HEK293 (cell line): ENCODE results near the gene STAM2.
A peak's percentile ranks its signal among the peaks of the same experiment; 100 is the strongest.

Experiments
- CTCF ChIA-PET: fragments of 350-600 bp; formaldehyde crosslinking; extraction: SDS; loops from one replicate; lab custom pipeline; 2021; ENCODE audit warnings: antibody characterized with exemption; lab: Yijun Ruan, JAX
- POLR2A ChIA-PET: fragments of 300-600 bp; formaldehyde crosslinking; extraction: SDS; loops from one replicate; lab custom pipeline; 2020; ENCODE audit warnings: antibody characterized with exemption, inconsistent platforms; lab: Yijun Ruan, JAX
- H3K27ac ChIP-seq: fragments of 200-500 bp; sonication (Bioruptor generic); 2 replicates; pipeline ENCODE4 v1.5.1; 2014; ENCODE audit warnings: low read depth, low read length, control low read depth, inconsistent platforms; ENCODE audit errors: extremely low read depth
- H3K36me3 ChIP-seq, 2 experiments: fragments of 200-500 bp in 1 of 2; sonication (Bioruptor generic) in 1 of 2; 1 replicate in 1 of 2; 2 replicates in 1 of 2; pipeline ENCODE4 v1.5.1; 2014 to 2017; ENCODE audit warnings: inconsistent platforms in 2 of 2, low read length in 2 of 2; ENCODE audit not compliant: control insufficient read depth in 2 of 2, insufficient read depth in 1 of 2
- H3K4me1 ChIP-seq: fragments of 200-500 bp; sonication (Bioruptor generic); 2 replicates; pipeline ENCODE4 v1.5.1; 2014; ENCODE audit warnings: mild to moderate bottlenecking, low read length, inconsistent platforms; ENCODE audit not compliant: control insufficient read depth, insufficient read depth
- H3K4me3 ChIP-seq: 2 replicates; pipeline ENCODE4 v1.5.1; 2011; ENCODE audit warnings: low read depth, mild to moderate bottlenecking, control low read depth, low read length, moderate library complexity
- H3K9me3 ChIP-seq: fragments of 200-500 bp; sonication (Bioruptor generic); 2 replicates; pipeline ENCODE4 v1.5.1; 2014; ENCODE audit warnings: low read depth, low read length, inconsistent platforms; ENCODE audit not compliant: control insufficient read depth, insufficient read depth
- HOXD13 ChIP-seq: sonication (generic); formaldehyde crosslinking; IDR thresholded peaks from 2 replicates; pipeline ENCODE4 v1.8.0; 2022; ENCODE audit warnings: missing genetic modification reagents, borderline replicate concordance
- OSR2 ChIP-seq: fragments of 450-650 bp; formaldehyde crosslinking; IDR thresholded peaks from 2 replicates; pipeline ENCODE4 v1.5.1; 2016; ENCODE audit warnings: missing biosample characterization, missing genetic modification characterization
- REPIN1 ChIP-seq: fragments of 450-650 bp; formaldehyde crosslinking; IDR thresholded peaks from 2 replicates; pipeline ENCODE4 v1.5.1; 2017; ENCODE audit warnings: missing biosample characterization, missing genetic modification characterization, low read depth
- YY1 ChIP-seq: fragments of 450-650 bp; formaldehyde crosslinking; IDR thresholded peaks from 2 replicates; pipeline ENCODE4 v1.5.1; 2018; ENCODE audit warnings: missing biosample characterization, missing genetic modification characterization
- ZNF114 ChIP-seq: fragments of 450-650 bp; formaldehyde crosslinking; IDR thresholded peaks from 2 replicates; pipeline ENCODE4 v1.5.0; 2017; ENCODE audit warnings: missing biosample characterization, missing genetic modification characterization
- ZNF155 ChIP-seq: fragments of 450-650 bp; formaldehyde crosslinking; IDR thresholded peaks from 2 replicates; pipeline ENCODE4 v1.5.1; 2016; ENCODE audit warnings: missing biosample characterization, missing genetic modification characterization
- ZNF169 ChIP-seq: fragments of 450-650 bp; formaldehyde crosslinking; IDR thresholded peaks from 2 replicates; pipeline ENCODE4 v1.5.1; 2016; ENCODE audit warnings: missing biosample characterization, missing genetic modification characterization
- ZNF174 ChIP-seq: fragments of 450-650 bp; formaldehyde crosslinking; IDR thresholded peaks from 2 replicates; pipeline ENCODE4 v1.5.0; 2017; ENCODE audit warnings: missing biosample characterization, mild to moderate bottlenecking, missing genetic modification characterization
- ZNF280C ChIP-seq: fragments of 450-650 bp; formaldehyde crosslinking; IDR thresholded peaks from 2 replicates; pipeline ENCODE4 v1.5.1; 2016; ENCODE audit warnings: missing biosample characterization, missing genetic modification characterization
- ZNF292 ChIP-seq: fragments of 450-650 bp; formaldehyde crosslinking; IDR thresholded peaks from 2 replicates; pipeline ENCODE4 v1.5.1; 2016; ENCODE audit warnings: low read depth, missing biosample characterization, missing genetic modification characterization, borderline replicate concordance
- ZNF416 ChIP-seq: fragments of 450-650 bp; formaldehyde crosslinking; IDR thresholded peaks from 2 replicates; pipeline ENCODE4 v1.5.1; 2016; ENCODE audit warnings: missing biosample characterization, missing genetic modification characterization
- ZNF426 ChIP-seq: fragments of 450-650 bp; formaldehyde crosslinking; IDR thresholded peaks from 2 replicates; pipeline ENCODE4 v1.5.1; 2017; ENCODE audit warnings: missing biosample characterization, missing genetic modification characterization, mild to moderate bottlenecking, inconsistent platforms, moderate library complexity
- ZNF449 ChIP-seq: fragments of 450-650 bp; formaldehyde crosslinking; IDR thresholded peaks from 2 replicates; pipeline ENCODE4 v1.5.1; 2017; ENCODE audit warnings: missing biosample characterization, mild to moderate bottlenecking, missing genetic modification characterization, moderate library complexity
- ZNF530 ChIP-seq: fragments of 450-650 bp; formaldehyde crosslinking; IDR thresholded peaks from 2 replicates; pipeline ENCODE4 v1.5.1; 2016; ENCODE audit warnings: low read depth, missing biosample characterization, missing genetic modification characterization
- ZNF571 ChIP-seq: fragments of 450-650 bp; formaldehyde crosslinking; IDR thresholded peaks from 2 replicates; pipeline ENCODE4 v1.5.0; 2017; ENCODE audit warnings: missing biosample characterization, missing genetic modification characterization
- ZNF585B ChIP-seq: fragments of 450-650 bp; formaldehyde crosslinking; IDR thresholded peaks from 2 replicates; pipeline ENCODE4 v1.5.1; 2016; ENCODE audit warnings: missing biosample characterization, missing genetic modification characterization
- ZNF621 ChIP-seq: fragments of 450-650 bp; formaldehyde crosslinking; IDR thresholded peaks from 2 replicates; pipeline ENCODE4 v1.5.1; 2017; ENCODE audit warnings: missing biosample characterization, missing genetic modification characterization
- ZNF623 ChIP-seq: fragments of 450-650 bp; formaldehyde crosslinking; IDR thresholded peaks from 2 replicates; pipeline ENCODE4 v1.5.1; 2016; ENCODE audit warnings: missing biosample characterization, missing genetic modification characterization
- ZNF645 ChIP-seq: fragments of 450-650 bp; formaldehyde crosslinking; IDR thresholded peaks from 2 replicates; pipeline ENCODE4; 2016; ENCODE audit warnings: missing biosample characterization, missing genetic modification characterization
- ZNF658 ChIP-seq: fragments of 450-650 bp; formaldehyde crosslinking; IDR thresholded peaks from 2 replicates; pipeline ENCODE4; 2016; ENCODE audit warnings: missing biosample characterization, missing genetic modification characterization
- TF ChIP-seq, protein P1 (sequence below): fragments of 450-650 bp; formaldehyde crosslinking; IDR thresholded peaks from 2 replicates; pipeline ENCODE4 v1.5.1; 2016; ENCODE audit warnings: missing biosample characterization, missing genetic modification characterization, borderline replicate concordance

STAM2 gene

GRCh38 chr2:152095146-152095545, 80.4 kb downstream of the STAM2 start (continued):
- TF ChIP-seq ZNF169 (tag by site-specific recombination), result no peak
- no peak for TF ChIP-seq ZNF658 (tag by site-specific recombination)
- TF ChIP-seq ZNF449 (tag by site-specific recombination), result no peak
- no peak for TF ChIP-seq HOXD13 (CRISPR knock-in tag)
- no peak for TF ChIP-seq OSR2 (tag by site-specific recombination)
- no peak for TF ChIP-seq ZNF426
- TF ChIP-seq ZNF571 (tag by site-specific recombination), result no peak

DNA sequence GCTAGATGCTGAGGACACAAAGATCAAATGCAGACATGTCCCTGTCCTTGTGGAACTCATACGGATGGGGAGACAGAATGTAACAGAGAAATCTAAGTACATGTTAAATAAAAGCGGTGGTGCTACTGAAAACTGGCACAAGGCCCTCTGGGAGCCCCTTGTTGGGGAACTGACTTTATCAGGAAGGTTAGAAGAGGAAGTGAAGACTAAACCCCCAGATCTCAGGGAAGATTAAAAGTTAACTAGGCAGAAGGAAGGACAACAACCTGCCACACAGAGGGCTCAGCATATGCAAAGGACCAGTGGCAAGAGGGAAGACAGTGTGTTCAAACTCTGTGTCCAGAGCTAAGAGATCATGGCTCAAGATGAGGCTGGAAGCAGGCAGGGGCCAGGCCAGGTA, 81.5 kb downstream of the STAM2 start:
- ChIA-PET CTCF (interaction anchor here (0.6 to 0.7 kb wide), 2 partner anchors 30 to 46 kb away, joined by 3 read pairs; no protein-coding TSS in a partner anchor), POLR2A (no interaction called here)
- H3K9me3 ChIP-seq, result no peaks in the 10 kb centered on the region
- no peak for TF ChIP-seq ZNF585B (tag by site-specific recombination)
- TF ChIP-seq ZNF621, result no peak
- TF ChIP-seq ZNF623 (tag by site-specific recombination), result peak; percentile 54
- no peak for TF ChIP-seq ZNF174 (tag by site-specific recombination)
- peaks cover 7% of the 10 kb centered on the region for H3K4me1 ChIP-seq
- no peaks in the 10 kb centered on the region for H3K36me3 ChIP-seq
- no peak overlapping the region for H3K4me3 ChIP-seq
- H3K27ac ChIP-seq, result no peak overlapping the region

DNA sequence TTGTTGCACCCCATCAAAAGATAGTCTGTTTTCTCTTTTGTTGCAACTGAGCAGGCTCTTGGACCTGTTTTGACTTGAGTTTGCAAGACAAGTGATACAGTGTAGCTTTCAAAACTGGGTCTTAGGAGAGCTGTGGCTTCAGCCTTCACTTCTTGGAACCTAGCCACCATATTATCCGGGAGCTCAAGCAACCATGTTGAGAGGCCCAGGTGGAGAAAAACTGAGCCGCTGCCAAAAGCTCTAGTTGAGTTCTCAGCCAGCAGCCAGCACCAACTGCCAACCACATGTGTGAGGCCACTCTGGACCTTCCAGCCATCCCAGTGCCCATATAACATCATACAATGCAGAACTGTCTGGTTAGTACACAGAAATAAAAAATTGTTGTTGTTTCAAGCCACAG, 82.1 kb downstream of the STAM2 start:
- Histone ChIP-seq H3K27ac (no peak overlapping the region), H3K9me3 (no peaks in the 10 kb centered on the region), H3K4me3 (no peak overlapping the region), H3K4me1 (peaks cover 7% of the 10 kb centered on the region), H3K36me3 (no peaks in the 10 kb centered on the region)
- ChIA-PET CTCF (interaction anchor here (0.6 to 1.1 kb wide), 3 partner anchors 20 to 45 kb away, joined by 3 to 5 read pairs (median 3); no protein-coding TSS in a partner anchor), POLR2A (no interaction called here)
- TF ChIP-seq, protein P1, sequence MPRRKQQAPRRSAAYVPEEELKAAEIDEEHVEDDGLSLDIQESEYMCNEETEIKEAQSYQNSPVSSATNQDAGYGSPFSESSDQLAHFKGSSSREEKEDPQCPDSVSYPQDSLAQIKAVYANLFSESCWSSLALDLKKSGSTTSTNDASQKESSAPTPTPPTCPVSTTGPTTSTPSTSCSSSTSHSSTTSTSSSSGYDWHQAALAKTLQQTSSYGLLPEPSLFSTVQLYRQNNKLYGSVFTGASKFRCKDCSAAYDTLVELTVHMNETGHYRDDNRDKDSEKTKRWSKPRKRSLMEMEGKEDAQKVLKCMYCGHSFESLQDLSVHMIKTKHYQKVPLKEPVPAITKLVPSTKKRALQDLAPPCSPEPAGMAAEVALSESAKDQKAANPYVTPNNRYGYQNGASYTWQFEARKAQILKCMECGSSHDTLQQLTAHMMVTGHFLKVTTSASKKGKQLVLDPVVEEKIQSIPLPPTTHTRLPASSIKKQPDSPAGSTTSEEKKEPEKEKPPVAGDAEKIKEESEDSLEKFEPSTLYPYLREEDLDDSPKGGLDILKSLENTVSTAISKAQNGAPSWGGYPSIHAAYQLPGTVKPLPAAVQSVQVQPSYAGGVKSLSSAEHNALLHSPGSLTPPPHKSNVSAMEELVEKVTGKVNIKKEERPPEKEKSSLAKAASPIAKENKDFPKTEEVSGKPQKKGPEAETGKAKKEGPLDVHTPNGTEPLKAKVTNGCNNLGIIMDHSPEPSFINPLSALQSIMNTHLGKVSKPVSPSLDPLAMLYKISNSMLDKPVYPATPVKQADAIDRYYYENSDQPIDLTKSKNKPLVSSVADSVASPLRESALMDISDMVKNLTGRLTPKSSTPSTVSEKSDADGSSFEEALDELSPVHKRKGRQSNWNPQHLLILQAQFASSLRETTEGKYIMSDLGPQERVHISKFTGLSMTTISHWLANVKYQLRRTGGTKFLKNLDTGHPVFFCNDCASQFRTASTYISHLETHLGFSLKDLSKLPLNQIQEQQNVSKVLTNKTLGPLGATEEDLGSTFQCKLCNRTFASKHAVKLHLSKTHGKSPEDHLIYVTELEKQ (tag by site-specific recombination), result no peak
- no peak for TF ChIP-seq ZNF645 (tag by site-specific recombination)

DNA sequence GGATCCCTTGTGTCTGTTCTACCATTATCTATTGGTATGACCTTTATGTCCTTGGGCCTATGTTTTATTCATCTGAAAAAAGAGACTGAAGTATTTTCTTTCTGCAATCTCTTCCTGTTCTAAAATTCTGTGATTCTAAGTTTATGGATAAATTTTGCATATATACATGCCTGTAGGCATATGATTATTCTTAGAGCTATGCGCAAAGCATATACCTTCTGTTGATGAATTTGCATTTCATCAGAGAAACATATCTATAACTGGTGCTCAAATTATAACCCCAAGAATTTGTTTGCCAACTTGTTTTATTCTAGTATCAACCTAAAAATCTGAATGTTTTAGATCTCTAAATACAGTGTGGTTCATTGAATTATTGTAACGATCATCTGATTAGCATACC, 83.5 kb downstream of the STAM2 start:
- POLR2A ChIA-PET, result no interaction called here
- H3K27ac ChIP-seq, result no peak overlapping the region
- CTCF ChIA-PET, result interaction anchor here (0.7 to 1.7 kb wide), 3 partner anchors 8 to 66 kb away, joined by 3 to 4 read pairs (median 4); no protein-coding TSS in a partner anchor
- no peaks in the 10 kb centered on the region for H3K9me3 ChIP-seq
- peaks cover 7% of the 10 kb centered on the region for H3K4me1 ChIP-seq
- H3K4me3 ChIP-seq, result no peak overlapping the region
- no peaks in the 10 kb centered on the region for H3K36me3 ChIP-seq
- TF ChIP-seq ZNF155 (tag by site-specific recombination) (no peak), ZNF658 (tag by site-specific recombination) (no peak), REPIN1 (tag by site-specific recombination) (no peak), ZNF530 (tag by site-specific recombination) (no peak), YY1 (tag by site-specific recombination) (no peak), ZNF621 (no peak), ZNF571 (tag by site-specific recombination) (no peak), ZNF426 (no peak), ZNF416 (tag by site-specific recombination) (no peak), ZNF280C (tag by site-specific recombination) (no peak), ZNF114 (tag by site-specific recombination) (no peak), ZNF292 (tag by site-specific recombination) (no peak)
